Osteocyte (in vitro differentiated cells): Measurements from ENCODE around the gene SPEG. TPM values are rescaled to one million over a fixed set of nuclear protein-coding genes. Genes with fewer than 3 reads are reported as not detected.

Source experiments
- DNase-seq: peaks from one replicate; pipeline ENCODE4 v3.0.0; 2021; ENCODE audit warnings: mixed read lengths; ENCODE audit not compliant: unreplicated experiment; ENCODE audit errors: extremely low spot score
- H3K27ac Mint-ChIP-seq: one replicate; pipeline ENCODE4 v1.8.0; 2021; ENCODE audit warnings: mild to moderate bottlenecking, mixed read lengths; ENCODE audit not compliant: unreplicated experiment
- H3K27me3 Mint-ChIP-seq: one replicate; pipeline ENCODE4 v1.8.0; 2021; ENCODE audit warnings: mixed read lengths; ENCODE audit not compliant: unreplicated experiment
- H3K36me3 Mint-ChIP-seq: one replicate; pipeline ENCODE4 v1.8.0; 2021; ENCODE audit warnings: mixed read lengths; ENCODE audit not compliant: unreplicated experiment
- H3K4me1 Mint-ChIP-seq: one replicate; pipeline ENCODE4 v1.8.0; 2021; ENCODE audit warnings: mixed read lengths; ENCODE audit not compliant: unreplicated experiment
- H3K4me3 Mint-ChIP-seq: one replicate; pipeline ENCODE4 v1.8.0; 2021; ENCODE audit warnings: mild to moderate bottlenecking, moderate library complexity, mixed read lengths; ENCODE audit not compliant: unreplicated experiment
- H3K9me3 Mint-ChIP-seq: one replicate; pipeline ENCODE4 v1.8.0; 2021; ENCODE audit warnings: mixed read lengths; ENCODE audit not compliant: unreplicated experiment
- total RNA-seq: library from RNA; stranded (reverse); gene quantifications from 2 replicates; pipeline ENCODE4 v1.2.1, GENCODE V29; 2021
- TF ChIP-seq, protein P1 (sequence below): fragments of 200-600 bp; sonication (generic); IDR thresholded peaks from 2 replicates; pipeline ENCODE4 v1.5.0; 2021; ENCODE audit warnings: antibody characterized with exemption, mild to moderate bottlenecking, moderate library complexity

Gene SPEG
- total RNA-seq, 1 donor from 2014 or later, result 30.3 TPM

DNA sequence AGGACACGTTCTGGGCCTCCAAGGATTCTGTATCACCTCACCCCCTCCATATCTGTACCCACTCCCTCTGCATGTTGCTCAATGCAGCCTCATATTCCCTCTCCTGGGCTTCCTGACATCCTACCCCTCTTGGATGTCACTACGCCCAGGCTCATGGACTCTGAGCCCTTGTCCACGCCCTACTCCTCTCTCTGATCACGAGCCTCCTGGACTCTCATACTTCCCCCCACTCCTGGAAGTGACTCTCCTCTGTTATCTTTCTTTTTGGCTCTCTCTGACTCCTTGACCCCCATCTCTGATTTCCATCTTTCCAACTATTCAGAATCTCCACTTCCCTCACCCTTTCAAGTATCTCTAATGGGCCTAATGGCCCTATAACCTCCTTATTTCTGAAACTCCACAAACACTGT, 111.3 kb downstream of the SPEG start:
- H3K36me3 Mint-ChIP-seq, result peaks cover 10% of the 10 kb centered on the region
- H3K9me3 Mint-ChIP-seq, result no peaks in the 10 kb centered on the region
- H3K27ac Mint-ChIP-seq, result no peak overlapping the region
- no peak for DNase-seq
- TF ChIP-seq, protein P1, sequence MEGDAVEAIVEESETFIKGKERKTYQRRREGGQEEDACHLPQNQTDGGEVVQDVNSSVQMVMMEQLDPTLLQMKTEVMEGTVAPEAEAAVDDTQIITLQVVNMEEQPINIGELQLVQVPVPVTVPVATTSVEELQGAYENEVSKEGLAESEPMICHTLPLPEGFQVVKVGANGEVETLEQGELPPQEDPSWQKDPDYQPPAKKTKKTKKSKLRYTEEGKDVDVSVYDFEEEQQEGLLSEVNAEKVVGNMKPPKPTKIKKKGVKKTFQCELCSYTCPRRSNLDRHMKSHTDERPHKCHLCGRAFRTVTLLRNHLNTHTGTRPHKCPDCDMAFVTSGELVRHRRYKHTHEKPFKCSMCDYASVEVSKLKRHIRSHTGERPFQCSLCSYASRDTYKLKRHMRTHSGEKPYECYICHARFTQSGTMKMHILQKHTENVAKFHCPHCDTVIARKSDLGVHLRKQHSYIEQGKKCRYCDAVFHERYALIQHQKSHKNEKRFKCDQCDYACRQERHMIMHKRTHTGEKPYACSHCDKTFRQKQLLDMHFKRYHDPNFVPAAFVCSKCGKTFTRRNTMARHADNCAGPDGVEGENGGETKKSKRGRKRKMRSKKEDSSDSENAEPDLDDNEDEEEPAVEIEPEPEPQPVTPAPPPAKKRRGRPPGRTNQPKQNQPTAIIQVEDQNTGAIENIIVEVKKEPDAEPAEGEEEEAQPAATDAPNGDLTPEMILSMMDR, result no peak
- no peak overlapping the region for H3K4me3 Mint-ChIP-seq
- H3K27me3 Mint-ChIP-seq, result no peaks in the 10 kb centered on the region
- H3K4me1 Mint-ChIP-seq, result peaks cover 29% of the 10 kb centered on the region

GRCh38 chr2:219547621-219548020, 113.0 kb downstream of the SPEG start:
- Mint-ChIP-seq H3K4me1 (peaks cover 22% of the 10 kb centered on the region), H3K4me3 (no peak overlapping the region), H3K27ac (no peak overlapping the region), H3K36me3 (peaks cover 4% of the 10 kb centered on the region), H3K9me3 (no peaks in the 10 kb centered on the region), H3K27me3 (no peaks in the 10 kb centered on the region)
- DNase-seq, result no peak
- TF ChIP-seq, protein P1, result no peak

Other genes with a start within 250 kb of the SPEG start
- gene ZFAND2B, start 228.1 kb upstream of the SPEG start, total RNA-seq, result 30.0 and 31.4 TPM in 2 replicates
- gene ABCB6, start 215.9 kb upstream of the SPEG start, total RNA-seq, result 27.5 and 30.0 TPM in 2 replicates
- 83.6 and 95.2 TPM in 2 replicates for gene ATG9A, start 205.2 kb upstream of the SPEG start, total RNA-seq
- 44.8 and 55.6 TPM in 2 replicates for gene ANKZF1, start 205.0 kb upstream of the SPEG start, total RNA-seq
- 8.8 and 9.6 TPM in 2 replicates for gene GLB1L, start 189.4 kb upstream of the SPEG start, total RNA-seq
- 28.3 and 29.4 TPM in 2 replicates for gene STK16, start 189.4 kb upstream of the SPEG start, total RNA-seq
- not detected in 2 replicates for gene TUBA4B, start 181.6 kb upstream of the SPEG start, total RNA-seq
- 6.9 and 7.9 TPM in 2 replicates for gene TUBA4A, start 180.9 kb upstream of the SPEG start, total RNA-seq
- 38.6 and 43.3 TPM in 2 replicates for gene DNAJB2, start 155.5 kb upstream of the SPEG start, total RNA-seq
- gene PTPRN, start 125.4 kb upstream of the SPEG start, total RNA-seq, result 0.24 TPM in 1 of 2 replicates, not detected in the other
- not detected in 2 replicates for gene RESP18, start 102.1 kb upstream of the SPEG start, total RNA-seq
- gene DNPEP, start 46.9 kb upstream of the SPEG start, total RNA-seq, result 58.1 and 73.2 TPM in 2 replicates
- gene DES, start 16.5 kb upstream of the SPEG start, total RNA-seq, result not detected in 2 replicates
- 41.4 and 42.5 TPM in 2 replicates for gene GMPPA, start 64.0 kb downstream of the SPEG start, total RNA-seq
- gene ASIC4, start 79.6 kb downstream of the SPEG start, total RNA-seq, result 0.11 and 0.13 TPM in 2 replicates
- gene CHPF, start 109.0 kb downstream of the SPEG start, total RNA-seq, result 144 and 151 TPM in 2 replicates
- 5.3 and 6.7 TPM in 2 replicates for gene TMEM198, start 109.2 kb downstream of the SPEG start, total RNA-seq
- gene OBSL1, start 136.7 kb downstream of the SPEG start, total RNA-seq, result 168 and 174 TPM in 2 replicates
- gene INHA, start 137.5 kb downstream of the SPEG start, total RNA-seq, result 1.2 and 1.4 TPM in 2 replicates
- gene STK11IP, start 163.0 kb downstream of the SPEG start, total RNA-seq, result 40.3 and 42.7 TPM in 2 replicates
- 9.2 and 11.6 TPM in 2 replicates for gene SLC4A3, start 192.8 kb downstream of the SPEG start, total RNA-seq